HepG2 (cell line): ENCODE results near the gene GNG7. TPM values are rescaled to one million over a fixed set of nuclear protein-coding genes. Genes with fewer than 3 reads are reported as not detected.

ENCODE experiments used
- ARID3A ChIP-seq: IDR thresholded peaks from 2 replicates; pipeline ENCODE4 v1.6.1; 2012; ENCODE audit warnings: low read depth, low read length, improper control_type of control experiment
- CBFB ChIP-seq: sonication (generic); formaldehyde crosslinking; IDR thresholded peaks from 2 replicates; pipeline ENCODE4 v1.4.0; 2020; ENCODE audit warnings: missing genetic modification reagents
- CREB1 ChIP-seq, 2 experiments: fragments of 450-650 bp in 1 of 2; IDR thresholded peaks; 2 replicates each; pipeline ENCODE4 v1.6.1; 2016 to 2017; ENCODE audit warnings: control low read depth in 1 of 2, mild to moderate bottlenecking in 1 of 2, missing compliant biosample characterization in 1 of 2, missing genetic modification characterization in 1 of 2
- DNMT1 ChIP-seq: sonication (generic); formaldehyde crosslinking; IDR thresholded peaks from 2 replicates; pipeline ENCODE4 v1.5.1; 2020; ENCODE audit warnings: mild to moderate bottlenecking, missing genetic modification reagents
- HMGXB4 ChIP-seq, 2 experiments: sonication (generic) in 1 of 2; formaldehyde crosslinking in 1 of 2; IDR thresholded peaks; 2 replicates each; pipeline versions ENCODE4 v1.4.0 to v1.6.1; 2018 to 2020; ENCODE audit warnings: missing genetic modification reagents in 2 of 2, borderline replicate concordance in 1 of 2, low read depth in 1 of 2, mild to moderate bottlenecking in 1 of 2, missing biosample characterization in 1 of 2
- HNF4G ChIP-seq, 2 experiments: sonication (generic) in 1 of 2; formaldehyde crosslinking in 1 of 2; IDR thresholded peaks; 2 replicates each; pipeline versions ENCODE4 v1.4.0 to v1.6.1; 2011 to 2020; ENCODE audit warnings: borderline replicate concordance in 2 of 2, low read depth in 2 of 2, mild to moderate bottlenecking in 2 of 2, low read length in 1 of 2, missing genetic modification reagents in 1 of 2, moderate library complexity in 1 of 2
- KLF16 ChIP-seq, 2 experiments: sonication (generic) in 1 of 2; formaldehyde crosslinking in 1 of 2; IDR thresholded peaks; 2 replicates each; pipeline versions ENCODE4 v1.6.1 to v1.8.0; 2016 to 2023; ENCODE audit warnings: missing genetic modification reagents in 2 of 2, missing compliant biosample characterization in 1 of 2
- MBD4 ChIP-seq: IDR thresholded peaks from 2 replicates; pipeline ENCODE4 v1.6.1; 2012; ENCODE audit warnings: low read length, inconsistent platforms, borderline replicate concordance
- MED13 ChIP-seq: sonication (generic); formaldehyde crosslinking; IDR thresholded peaks from 2 replicates; pipeline ENCODE4 v1.5.0; 2020; ENCODE audit warnings: missing genetic modification reagents
- RFXANK ChIP-seq: IDR thresholded peaks from 2 replicates; pipeline ENCODE4 v1.6.1; 2016
- SPEN ChIP-seq: sonication (generic); formaldehyde crosslinking; IDR thresholded peaks from 2 replicates; pipeline ENCODE4 v1.5.1; 2020; ENCODE audit warnings: low read depth, mild to moderate bottlenecking, missing genetic modification reagents
- TCF7L2 ChIP-seq: IDR thresholded peaks from 2 replicates; pipeline ENCODE4 v1.6.1; 2011; ENCODE audit warnings: mild to moderate bottlenecking, low read depth, low read length, moderate library complexity
- ZBTB3 ChIP-seq: sonication (generic); formaldehyde crosslinking; IDR thresholded peaks from 2 replicates; pipeline ENCODE4 v1.4.0; 2020; ENCODE audit warnings: low read depth, mild to moderate bottlenecking, moderate library complexity, missing genetic modification reagents, borderline replicate concordance
- ZBTB46 ChIP-seq: sonication (generic); formaldehyde crosslinking; IDR thresholded peaks from 2 replicates; pipeline ENCODE4 v1.4.0; 2020; ENCODE audit warnings: mild to moderate bottlenecking, missing genetic modification reagents, borderline replicate concordance
- ZFX ChIP-seq: sonication (generic); formaldehyde crosslinking; IDR thresholded peaks from 2 replicates; pipeline ENCODE4 v1.4.0; 2020; ENCODE audit warnings: mild to moderate bottlenecking, low read depth, missing genetic modification reagents, moderate library complexity
- ZNF124 ChIP-seq: sonication (generic); formaldehyde crosslinking; IDR thresholded peaks from 2 replicates; pipeline ENCODE4 v1.4.0; 2020; ENCODE audit warnings: missing genetic modification reagents
- ZNF570 ChIP-seq: sonication (generic); formaldehyde crosslinking; IDR thresholded peaks from 2 replicates; pipeline ENCODE4 v1.4.0; 2020; ENCODE audit warnings: mild to moderate bottlenecking, missing genetic modification reagents, borderline replicate concordance
- ZNF740 ChIP-seq: sonication (generic); formaldehyde crosslinking; IDR thresholded peaks from 2 replicates; pipeline ENCODE4 v1.4.0; 2020; ENCODE audit warnings: missing genetic modification reagents
- ZNF816 ChIP-seq: sonication (generic); formaldehyde crosslinking; IDR thresholded peaks from 2 replicates; pipeline ENCODE4 v1.8.0; 2022; ENCODE audit warnings: missing genetic modification reagents, mild to moderate bottlenecking, borderline replicate concordance
- polyA plus RNA-seq, 8 experiments: library from polyadenylated mRNA; depleted of rRNA in 3 of 8; stranded (reverse) in 7 of 8; unstranded in 1 of 8; fragments of >200 nt; fragmentation: Illumina TruSeq in 4 of 8; extraction: Trizol in 4 of 8; gene quantifications; 2 replicates each; pipeline versions ENCODE4 v1.2.1 to v1.2.3, GENCODE V29; 2011 to 2016; ENCODE audit warnings: low read depth in 4 of 8, missing spikeins in 1 of 8, mixed read lengths in 1 of 8; ENCODE audit not compliant: insufficient read depth in 1 of 8
- total RNA-seq, 5 experiments: library from RNA; depleted of rRNA; stranded (reverse); fragments of >200 nt; fragmentation: Illumina TruSeq; extraction: Trizol; gene quantifications; 2 replicates each; pipeline ENCODE4 v1.2.3, GENCODE V29; 2016; ENCODE audit warnings: low read depth in 1 of 5

The GNG7 gene
- total and polyA plus RNA-seq, 2 of the 13 experiments (the other 11 are each of a cell fraction or from before 2014, with no cell fraction given), result 1.4 to 3.3 TPM

- TF ChIP-seq ZBTB46 (CRISPR knock-in tag) (no peak), RFXANK (CRISPR knock-in tag) (peak; percentile 79; the same call in 1 of the 2 replicates), ZNF570 (CRISPR knock-in tag) (no peak), HNF4G (IDR thresholded peaks at IDR 0.05; ENCODE audit: borderline replicate concordance, low read depth, low read length) (no peak), HNF4G (CRISPR knock-in tag; IDR thresholded peaks at IDR 0.05; ENCODE audit: borderline replicate concordance, low read depth) (peak; percentile 73), MBD4 (no peak), TCF7L2 (no peak), HMGXB4 (CRISPR knock-in tag; IDR thresholded peaks at IDR 0.05; ENCODE audit: borderline replicate concordance in 1 of 2, low read depth in 1 of 2) (peak; percentile 92 to 93; a peak in 3 of 4 replicates), ZNF124 (CRISPR knock-in tag) (peak; percentile 44; the same call in 1 of the 2 replicates), KLF16 (CRISPR knock-in tag; IDR thresholded peaks at IDR 0.05) (peak in 1 of 2 experiments; percentile 89; a peak in 2 of 4 replicates), MED13 (CRISPR knock-in tag) (peak; percentile 47; the same call in 1 of the 2 replicates), ZFX (CRISPR knock-in tag) (peak; percentile 52), DNMT1 (CRISPR knock-in tag) (0 out of 2 replicates have a peak, but pooled peaks have one; percentile 35), CREB1 (IDR thresholded peaks at IDR 0.05) (peak; percentile 49), CREB1 (CRISPR knock-in tag; IDR thresholded peaks at IDR 0.05) (no peak), ARID3A (0 out of 2 replicates have a peak, but pooled peaks have one; percentile 23), SPEN (CRISPR knock-in tag) (peak; percentile 86; the same call in 1 of the 2 replicates), ZBTB3 (CRISPR knock-in tag) (0 out of 2 replicates have a peak, but pooled peaks have one; percentile 72), CBFB (CRISPR knock-in tag) (0 out of 2 replicates have a peak, but pooled peaks have one; percentile 40), ZNF740 (CRISPR knock-in tag) (no peak), ZNF816 (peak; percentile 72; the same call in 1 of the 2 replicates)
Measured at GRCh38 chr19:2474232-2475017, 228.1 kb downstream of the GNG7 start (continued).
